Thoracic aorta (tissue), 2 donors: ENCODE measurements around the gene SLC9A3. TPM values are rescaled to one million over a fixed set of nuclear protein-coding genes. Genes with fewer than 3 reads are reported as not detected.

Experiments
- ATAC-seq: fragments of 150-250 bp; one replicate; pipeline ENCODE4 v1.8.0; 2017; ENCODE audit warnings: low read depth; ENCODE audit not compliant: insufficient number of reproducible peaks, low FRiP score
- DNase-seq: peaks from one replicate; pipeline ENCODE4 v3.0.0-alpha.2; 2020; ENCODE audit warnings: low spot score
- H3K27ac ChIP-seq, 2 donors: fragments of 200-600 bp; sonication (generic); 1 replicate in 1 of 2; 2 replicates in 1 of 2; pipeline ENCODE4 v1.5.1; 2016; ENCODE audit warnings: mild to moderate bottlenecking in 2 of 2, moderate library complexity in 2 of 2
- H3K27me3 ChIP-seq: fragments of 200-600 bp; sonication (generic); replicated peaks from 2 replicates; pipeline ENCODE4 v1.6.0; 2016; ENCODE audit warnings: mild to moderate bottlenecking; ENCODE audit not compliant: insufficient read depth
- H3K36me3 ChIP-seq: fragments of 200-600 bp; sonication (generic); one replicate; pipeline ENCODE4 v1.5.1; 2016
- H3K4me1 ChIP-seq, 2 donors: fragments of 200-600 bp; sonication (generic); 1 replicate in 1 of 2; 2 replicates in 1 of 2; pipeline versions ENCODE4 v1.5.1 to v1.6.0; 2016; ENCODE audit warnings: low read depth in 2 of 2, mild to moderate bottlenecking in 1 of 2; ENCODE audit not compliant: control insufficient read depth in 1 of 2
- H3K4me3 ChIP-seq: fragments of 200-600 bp; sonication (generic); 2 replicates; pipeline ENCODE4 v1.5.1; 2016; ENCODE audit warnings: mild to moderate bottlenecking
- H3K9me3 ChIP-seq: fragments of 200-600 bp; sonication (generic); 2 replicates; pipeline ENCODE4 v1.5.1; 2016
- total RNA-seq, 2 donors: library from RNA; depleted of rRNA; stranded (reverse); fragments of >200 nt; gene quantifications; one replicate each; pipeline versions ENCODE4 v1.1.0 to v1.2.3, GENCODE V29; 2016
- TF ChIP-seq, protein P1 (sequence below): fragments of 200-600 bp; sonication (generic); IDR thresholded peaks from one replicate; pipeline ENCODE4 v1.5.1; 2019; ENCODE audit warnings: antibody characterized with exemption

SLC9A3 gene
- total RNA-seq, 2 donors from 2014 or later = 1.6 to 1.8 TPM

DNA sequence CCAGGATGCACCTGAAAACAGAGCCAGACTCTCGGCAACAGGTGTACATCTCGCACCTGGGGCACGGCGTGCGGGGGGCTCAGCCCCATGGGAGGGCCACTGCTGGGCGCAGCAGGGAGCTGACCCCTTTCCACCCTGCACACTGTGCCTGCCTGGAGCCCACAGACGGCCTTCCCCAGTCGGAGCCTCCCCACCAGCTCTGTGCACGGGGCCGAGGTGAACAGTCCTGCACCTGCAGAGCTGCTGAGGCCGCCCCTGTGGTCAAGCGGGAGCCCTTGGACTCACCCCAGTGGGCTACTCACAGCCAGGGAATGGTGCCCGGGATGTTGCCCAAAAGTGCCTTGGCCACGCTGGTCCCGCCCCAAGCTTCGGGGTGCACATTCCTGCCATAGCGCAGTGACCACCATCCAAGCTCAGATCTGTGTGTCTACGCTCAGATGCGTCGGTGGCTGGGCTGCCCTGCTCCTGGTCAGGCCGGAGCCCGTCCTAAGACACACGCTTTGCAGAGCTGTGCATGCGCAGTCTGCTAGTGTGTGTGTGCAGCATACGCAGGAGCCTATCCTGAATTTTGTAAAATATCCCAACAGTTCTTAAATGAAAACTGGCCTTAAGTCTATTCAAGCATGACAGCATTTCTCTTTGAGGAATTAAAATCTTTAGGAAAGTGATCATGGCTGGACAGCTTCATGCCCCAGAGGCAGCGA is 89.7 kb downstream of the SLC9A3 start:
- H3K9me3 ChIP-seq = no peaks in the 10 kb centered on the region
- H3K27me3 ChIP-seq = no peaks in the 10 kb centered on the region
- DNase-seq (no peak), ATAC-seq (no peak)
- H3K4me1 ChIP-seq = no peaks in the 10 kb centered on the region
- H3K4me3 ChIP-seq = no peak overlapping the region
- TF ChIP-seq, protein P1, sequence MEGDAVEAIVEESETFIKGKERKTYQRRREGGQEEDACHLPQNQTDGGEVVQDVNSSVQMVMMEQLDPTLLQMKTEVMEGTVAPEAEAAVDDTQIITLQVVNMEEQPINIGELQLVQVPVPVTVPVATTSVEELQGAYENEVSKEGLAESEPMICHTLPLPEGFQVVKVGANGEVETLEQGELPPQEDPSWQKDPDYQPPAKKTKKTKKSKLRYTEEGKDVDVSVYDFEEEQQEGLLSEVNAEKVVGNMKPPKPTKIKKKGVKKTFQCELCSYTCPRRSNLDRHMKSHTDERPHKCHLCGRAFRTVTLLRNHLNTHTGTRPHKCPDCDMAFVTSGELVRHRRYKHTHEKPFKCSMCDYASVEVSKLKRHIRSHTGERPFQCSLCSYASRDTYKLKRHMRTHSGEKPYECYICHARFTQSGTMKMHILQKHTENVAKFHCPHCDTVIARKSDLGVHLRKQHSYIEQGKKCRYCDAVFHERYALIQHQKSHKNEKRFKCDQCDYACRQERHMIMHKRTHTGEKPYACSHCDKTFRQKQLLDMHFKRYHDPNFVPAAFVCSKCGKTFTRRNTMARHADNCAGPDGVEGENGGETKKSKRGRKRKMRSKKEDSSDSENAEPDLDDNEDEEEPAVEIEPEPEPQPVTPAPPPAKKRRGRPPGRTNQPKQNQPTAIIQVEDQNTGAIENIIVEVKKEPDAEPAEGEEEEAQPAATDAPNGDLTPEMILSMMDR = no peak
- no peaks in the 10 kb centered on the region for H3K36me3 ChIP-seq
- no peak overlapping the region for H3K27ac ChIP-seq

GRCh38 chr5:433836-434235 is 90.4 kb downstream of the SLC9A3 start:
- H3K27ac ChIP-seq = no peak overlapping the region
- no peak for ATAC-seq

DNA sequence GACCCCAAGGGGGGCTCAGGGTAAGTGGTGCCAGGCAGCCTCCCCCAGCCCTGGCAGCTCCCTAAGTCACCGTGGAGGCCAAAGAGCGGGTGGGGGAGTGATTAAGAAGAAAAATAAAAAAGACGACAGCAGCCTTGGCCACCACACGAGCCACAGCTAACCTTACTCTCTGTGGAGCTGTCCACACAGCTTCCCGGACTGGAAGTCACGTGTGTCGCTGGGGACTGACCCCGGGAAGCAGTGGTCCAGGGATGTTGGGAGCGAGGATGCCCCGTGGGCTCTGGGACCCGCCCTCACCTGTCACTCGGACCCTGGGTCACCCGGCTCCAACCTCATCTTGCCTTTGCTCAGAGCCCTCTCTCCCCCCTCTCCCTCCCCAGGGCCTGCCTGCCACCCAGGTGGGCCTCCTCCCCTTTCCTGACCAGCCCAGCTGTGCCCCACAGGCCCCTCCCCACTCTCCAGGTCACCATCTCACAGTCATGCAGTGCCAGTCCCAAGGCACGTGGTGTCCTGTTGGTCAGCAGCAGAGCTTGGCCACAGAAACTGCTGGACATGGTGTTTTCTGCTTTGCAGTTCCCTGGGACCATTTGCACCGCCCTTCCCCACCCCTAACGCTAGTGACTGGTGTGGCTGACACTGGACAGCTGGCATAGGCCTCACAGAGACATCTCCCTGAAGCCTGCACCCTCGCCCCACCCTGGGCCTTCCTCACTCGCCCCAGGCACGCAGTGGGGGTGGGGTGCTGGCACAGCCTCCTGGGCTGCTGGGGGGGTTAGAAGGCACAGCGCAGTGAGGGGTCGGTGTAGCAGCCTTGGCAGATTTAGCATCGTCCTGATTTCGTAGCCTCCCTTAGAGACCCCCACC is 91.1 kb downstream of the SLC9A3 start:
- DNase-seq (no peak), ATAC-seq (no peak)
- Histone ChIP-seq H3K4me3 (no peak overlapping the region), H3K27me3 (no peaks in the 10 kb centered on the region), H3K4me1 (no peaks in the 10 kb centered on the region), H3K36me3 (no peaks in the 10 kb centered on the region), H3K9me3 (no peaks in the 10 kb centered on the region), H3K27ac (no peak overlapping the region)
- TF ChIP-seq, protein P1 = no peak

More at GRCh38 chr5:433836-434235, 90.4 kb downstream of the SLC9A3 start:
- Histone ChIP-seq H3K4me1 (no peaks in the 10 kb centered on the region), H3K27me3 (no peaks in the 10 kb centered on the region), H3K4me3 (no peak overlapping the region), H3K36me3 (no peaks in the 10 kb centered on the region), H3K9me3 (no peaks in the 10 kb centered on the region)
- no peak for DNase-seq
- TF ChIP-seq, protein P1 = no peak

- ATAC-seq (no peak), DNase-seq (no peak)
- Histone ChIP-seq H3K36me3 (no peaks in the 10 kb centered on the region), H3K4me3 (no peak overlapping the region), H3K9me3 (no peaks in the 10 kb centered on the region), H3K27me3 (no peaks in the 10 kb centered on the region), H3K27ac (no peak overlapping the region), H3K4me1 (no peaks in the 10 kb centered on the region)
- TF ChIP-seq, protein P1 = no peak
Observed at GRCh38 chr5:432201-432927, 91.9 kb downstream of the SLC9A3 start.

GRCh38 chr5:431711-432050 is 92.6 kb downstream of the SLC9A3 start:
- Histone ChIP-seq H3K27ac (no peak overlapping the region), H3K36me3 (no peaks in the 10 kb centered on the region), H3K27me3 (no peaks in the 10 kb centered on the region), H3K4me3 (no peak overlapping the region), H3K4me1 (no peaks in the 10 kb centered on the region), H3K9me3 (no peaks in the 10 kb centered on the region)
- DNase-seq (no peak), ATAC-seq (no peak)
- TF ChIP-seq, protein P1 = no peak
